C1 segment of cervical spinal cord (tissue), 14 donors: ENCODE results near the gene NEB.

Experiments
- DNase-seq, 14 donors: peaks; one replicate each; lab custom pipeline; 2025; lab: John Stamatoyannopoulos, UW

NEB gene, protein sequence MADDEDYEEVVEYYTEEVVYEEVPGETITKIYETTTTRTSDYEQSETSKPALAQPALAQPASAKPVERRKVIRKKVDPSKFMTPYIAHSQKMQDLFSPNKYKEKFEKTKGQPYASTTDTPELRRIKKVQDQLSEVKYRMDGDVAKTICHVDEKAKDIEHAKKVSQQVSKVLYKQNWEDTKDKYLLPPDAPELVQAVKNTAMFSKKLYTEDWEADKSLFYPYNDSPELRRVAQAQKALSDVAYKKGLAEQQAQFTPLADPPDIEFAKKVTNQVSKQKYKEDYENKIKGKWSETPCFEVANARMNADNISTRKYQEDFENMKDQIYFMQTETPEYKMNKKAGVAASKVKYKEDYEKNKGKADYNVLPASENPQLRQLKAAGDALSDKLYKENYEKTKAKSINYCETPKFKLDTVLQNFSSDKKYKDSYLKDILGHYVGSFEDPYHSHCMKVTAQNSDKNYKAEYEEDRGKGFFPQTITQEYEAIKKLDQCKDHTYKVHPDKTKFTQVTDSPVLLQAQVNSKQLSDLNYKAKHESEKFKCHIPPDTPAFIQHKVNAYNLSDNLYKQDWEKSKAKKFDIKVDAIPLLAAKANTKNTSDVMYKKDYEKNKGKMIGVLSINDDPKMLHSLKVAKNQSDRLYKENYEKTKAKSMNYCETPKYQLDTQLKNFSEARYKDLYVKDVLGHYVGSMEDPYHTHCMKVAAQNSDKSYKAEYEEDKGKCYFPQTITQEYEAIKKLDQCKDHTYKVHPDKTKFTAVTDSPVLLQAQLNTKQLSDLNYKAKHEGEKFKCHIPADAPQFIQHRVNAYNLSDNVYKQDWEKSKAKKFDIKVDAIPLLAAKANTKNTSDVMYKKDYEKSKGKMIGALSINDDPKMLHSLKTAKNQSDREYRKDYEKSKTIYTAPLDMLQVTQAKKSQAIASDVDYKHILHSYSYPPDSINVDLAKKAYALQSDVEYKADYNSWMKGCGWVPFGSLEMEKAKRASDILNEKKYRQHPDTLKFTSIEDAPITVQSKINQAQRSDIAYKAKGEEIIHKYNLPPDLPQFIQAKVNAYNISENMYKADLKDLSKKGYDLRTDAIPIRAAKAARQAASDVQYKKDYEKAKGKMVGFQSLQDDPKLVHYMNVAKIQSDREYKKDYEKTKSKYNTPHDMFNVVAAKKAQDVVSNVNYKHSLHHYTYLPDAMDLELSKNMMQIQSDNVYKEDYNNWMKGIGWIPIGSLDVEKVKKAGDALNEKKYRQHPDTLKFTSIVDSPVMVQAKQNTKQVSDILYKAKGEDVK (N-terminal part only)

GRCh38 chr2:151733771-151734672 lies at the start of gene NEB:
NEB (minus strand) TSS chr2:151734476; CDS start chr2:151733156, 1,320 bp downstream.
- DNase-seq: no peak

- no peak for DNase-seq
Measured at GRCh38 chr2:151783133-151783520, 48.9 kb upstream of the NEB start.

DNA sequence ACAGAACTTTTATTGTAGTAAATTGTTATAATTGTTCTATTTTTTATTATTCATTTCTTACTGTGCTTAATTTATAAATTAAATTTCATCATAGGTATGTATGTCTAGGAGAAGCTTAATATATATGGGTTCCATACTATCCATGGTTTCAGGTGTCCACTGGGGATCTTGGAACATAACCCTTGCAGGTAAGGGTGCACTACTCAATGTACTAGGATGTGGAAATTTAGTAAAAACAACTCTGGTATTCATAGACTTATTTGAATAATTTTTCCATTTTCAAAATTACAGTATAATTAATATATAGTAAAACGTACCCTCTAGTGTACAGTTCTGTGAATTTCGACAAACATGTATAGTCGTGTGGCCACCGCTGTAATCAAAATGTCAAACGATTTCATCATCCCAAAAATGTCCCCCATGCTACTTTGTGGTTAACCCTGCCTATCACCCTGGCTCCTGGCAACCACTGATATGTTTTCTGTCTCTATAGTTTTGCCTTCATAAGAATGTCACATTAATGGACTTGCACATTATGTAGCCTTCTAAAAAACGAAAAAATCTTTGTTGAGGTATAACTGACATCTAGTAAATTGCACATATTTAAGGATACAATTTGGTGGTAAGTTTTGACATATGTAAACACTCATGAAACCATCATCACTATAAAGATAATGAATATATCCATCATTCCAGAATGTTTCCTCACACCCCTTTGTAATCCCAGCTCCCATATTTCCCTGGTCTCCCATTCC lies 48.3 kb upstream of the NEB start:
- DNase-seq: no peak

- no peak for DNase-seq
Measured at GRCh38 chr2:151781642-151782041, 47.4 kb upstream of the NEB start.

DNA sequence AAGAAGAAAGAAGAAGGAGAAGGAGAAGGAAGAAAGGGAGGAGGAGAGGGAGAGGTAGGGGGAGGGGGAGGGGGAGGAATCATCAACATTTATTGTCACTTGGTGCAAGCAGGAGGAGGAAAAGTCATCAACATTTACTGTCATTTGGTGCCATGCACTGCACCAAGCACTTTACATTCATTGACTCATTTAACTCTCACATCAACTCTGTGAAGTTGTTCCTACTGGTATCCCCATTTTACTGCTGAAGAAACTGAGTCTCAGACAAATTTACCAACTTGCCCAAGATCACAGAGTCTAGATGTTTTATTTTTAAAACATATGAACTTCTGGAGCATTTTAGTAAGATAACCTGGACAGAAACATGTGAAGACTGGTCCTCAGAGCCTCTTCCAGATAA lies 46.7 kb upstream of the NEB start:
- no peak for DNase-seq

- no peak for DNase-seq
Measured at GRCh38 chr2:151777935-151778334, 43.7 kb upstream of the NEB start.

- DNase-seq: no peak
Measured at GRCh38 chr2:151777487-151777886, 43.2 kb upstream of the NEB start.

- DNase-seq: no peak
Measured at GRCh38 chr2:151776367-151776766, 42.1 kb upstream of the NEB start.

- no peak for DNase-seq
Measured at GRCh38 chr2:151775057-151775740, 40.9 kb upstream of the NEB start.

GRCh38 chr2:151774506-151774905 lies 40.2 kb upstream of the NEB start:
- no peak for DNase-seq

- peak in 1 of 14 donors; percentile 5 for DNase-seq
Measured at GRCh38 chr2:151771599-151772358, 37.5 kb upstream of the NEB start.

DNA sequence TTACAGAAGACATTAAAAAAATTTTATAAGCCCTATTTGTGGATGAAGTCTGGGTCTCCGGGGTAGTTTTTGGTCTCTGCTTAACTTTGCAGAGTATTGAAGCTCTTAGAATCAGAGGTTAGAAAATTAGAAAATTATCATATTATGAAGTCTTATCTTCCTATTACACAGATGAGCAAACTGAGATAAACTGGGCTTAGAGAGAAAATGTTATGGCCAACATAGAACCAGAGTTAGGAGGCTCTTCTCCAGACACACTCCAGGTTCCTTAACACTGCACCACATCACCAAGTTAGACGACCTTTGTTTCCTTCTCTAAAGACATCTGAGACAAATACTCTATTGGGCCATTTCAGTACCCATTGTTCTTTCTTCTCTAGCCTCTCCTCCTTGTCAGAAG lies 36.7 kb upstream of the NEB start:
- DNase-seq: no peak

GRCh38 chr2:151769606-151770005 lies 35.3 kb upstream of the NEB start:
- DNase-seq: no peak

GRCh38 chr2:151767536-151767935 lies 33.3 kb upstream of the NEB start:
- no peak for DNase-seq

DNA sequence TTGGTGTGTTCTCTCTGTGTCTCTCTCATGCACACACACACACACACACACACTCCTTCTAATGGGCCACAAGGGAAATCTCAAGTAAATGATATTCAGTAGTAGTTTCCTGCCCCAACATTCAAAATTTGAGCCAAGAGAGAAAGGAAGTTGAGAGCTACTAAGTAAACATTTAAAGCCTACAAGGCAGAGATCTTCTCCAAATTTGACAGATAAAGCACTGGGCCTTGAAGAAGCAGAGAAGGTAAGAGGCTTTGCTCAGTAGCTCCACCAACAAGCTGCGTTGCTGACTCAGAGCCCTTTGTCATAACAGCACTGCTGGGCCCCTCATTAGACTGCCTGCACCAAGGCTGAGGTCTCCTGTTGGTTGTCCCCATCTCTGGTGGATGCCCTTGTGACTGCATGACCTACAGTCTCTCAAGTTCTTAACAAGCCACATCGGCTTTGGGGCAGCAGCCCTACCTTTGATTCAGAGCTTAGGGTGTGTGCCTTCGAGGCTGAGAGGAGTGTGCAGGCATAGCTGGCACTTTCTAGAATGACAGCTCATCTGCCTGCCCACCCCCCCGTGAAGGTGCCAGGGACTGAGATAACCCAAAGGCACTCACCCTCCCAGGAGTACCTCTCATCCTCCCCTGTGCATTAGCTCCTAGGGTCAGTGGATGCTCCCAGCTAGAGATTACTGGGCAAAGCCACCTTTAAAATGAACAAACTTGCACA lies 32.3 kb upstream of the NEB start:
- no peak for DNase-seq

DNA sequence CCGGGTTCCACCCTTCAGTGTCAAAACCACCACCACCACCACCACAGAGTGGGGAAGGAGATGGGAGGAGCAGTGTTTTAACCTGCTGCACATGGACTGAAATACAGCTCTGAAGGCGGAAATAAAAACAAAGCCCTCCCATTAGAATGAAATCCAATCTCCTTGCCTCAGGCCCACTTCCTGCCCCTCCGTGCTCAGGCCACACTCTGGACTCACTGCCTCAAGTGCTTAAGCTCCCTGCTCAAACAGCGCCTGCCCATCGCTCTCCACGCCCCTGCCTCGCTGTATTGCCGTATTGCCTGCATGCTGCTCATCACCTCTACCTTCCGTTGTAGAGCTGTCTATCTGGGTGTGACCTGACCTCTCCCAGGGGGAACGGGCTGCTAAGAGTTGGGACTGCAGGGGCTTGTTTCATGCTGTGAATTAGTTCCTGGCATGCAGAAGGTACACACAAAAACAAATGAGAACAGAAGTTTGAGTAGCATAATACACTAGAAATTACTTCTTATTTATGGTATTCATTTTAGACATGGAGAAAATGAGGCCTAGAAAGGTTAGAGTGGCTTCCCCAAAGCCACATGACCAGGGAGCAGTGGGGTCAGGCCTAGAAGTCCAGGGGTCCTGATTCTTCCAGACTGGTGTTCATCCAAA lies 31.6 kb upstream of the NEB start:
- DNase-seq: no peak

DNA sequence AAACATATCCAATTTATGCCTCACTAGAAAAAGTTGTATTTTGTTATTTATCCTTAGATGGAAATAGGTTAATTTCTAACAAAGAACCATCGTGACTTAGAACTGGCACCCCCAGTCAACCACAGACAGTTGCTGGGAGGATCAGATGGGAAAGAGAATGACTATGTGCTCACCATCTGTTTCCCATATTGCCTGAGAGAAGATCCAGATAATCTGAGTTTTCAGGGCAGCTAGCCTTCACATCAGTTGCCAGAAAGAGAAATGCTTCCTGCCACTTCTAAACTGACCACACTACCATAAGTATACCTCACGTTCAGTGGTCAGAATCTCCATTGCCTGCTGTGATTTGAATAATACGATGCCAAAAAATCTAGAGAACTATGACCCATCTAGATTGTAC lies 28.4 kb upstream of the NEB start:
- peak in 1 of 14 donors; percentile 96 for DNase-seq

GRCh38 chr2:151761687-151762086 lies 27.4 kb upstream of the NEB start:
- no peak for DNase-seq
